ENCODE results near the gene SETBP1.
"Not testable (repeated sequence)": the region's sequence is repeated elsewhere in the genome, so short reads cannot be mapped to it uniquely, and the experiment has no call there.

SETBP1 gene

GRCh38 chr18:44792456-44793061 is 111.9 kb downstream of the SETBP1 start:
- no peak for DNase-seq (ENCODE audit: low spot score)

DNA sequence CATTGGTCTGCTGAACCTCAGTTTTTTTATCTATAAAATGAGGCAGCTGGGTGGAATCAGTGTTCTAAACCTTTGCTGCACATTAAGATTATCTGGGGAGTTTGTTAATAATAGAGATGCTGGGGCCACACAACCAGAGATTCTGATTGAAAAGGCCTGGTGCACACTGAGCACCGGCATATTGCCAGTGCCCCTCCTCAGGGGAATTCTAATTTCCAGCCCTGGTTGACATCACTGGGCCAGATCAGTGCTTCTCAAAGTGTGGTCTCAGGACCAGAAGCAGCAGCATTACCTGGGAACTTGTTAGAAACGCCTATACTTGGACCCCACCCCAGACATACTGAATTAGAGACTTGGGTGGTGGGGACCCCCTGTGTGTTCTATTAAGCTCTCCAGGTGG is 112.5 kb downstream of the SETBP1 start:
- no peak for DNase-seq (ENCODE audit: low spot score)

DNA sequence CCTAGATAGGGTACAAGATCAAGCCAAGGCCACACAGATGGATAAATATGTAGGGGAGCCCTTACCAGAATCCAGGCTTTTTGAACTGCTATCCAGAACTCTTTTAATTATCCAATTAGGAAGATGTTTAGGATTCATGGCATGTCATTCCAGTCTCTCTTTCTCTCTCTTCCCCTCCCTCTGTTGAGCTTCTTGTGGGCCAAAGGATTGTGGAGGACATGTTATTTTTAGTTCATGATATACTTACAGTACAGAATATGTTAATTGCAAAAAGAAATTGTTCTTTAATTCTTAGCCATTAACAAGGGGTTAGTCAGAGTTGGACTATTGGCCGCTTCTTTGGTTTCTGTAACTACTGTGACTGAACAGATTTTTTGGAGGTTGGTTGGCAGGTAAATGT is 113.0 kb downstream of the SETBP1 start:
- DNase-seq (ENCODE audit: low spot score): no peak

DNA sequence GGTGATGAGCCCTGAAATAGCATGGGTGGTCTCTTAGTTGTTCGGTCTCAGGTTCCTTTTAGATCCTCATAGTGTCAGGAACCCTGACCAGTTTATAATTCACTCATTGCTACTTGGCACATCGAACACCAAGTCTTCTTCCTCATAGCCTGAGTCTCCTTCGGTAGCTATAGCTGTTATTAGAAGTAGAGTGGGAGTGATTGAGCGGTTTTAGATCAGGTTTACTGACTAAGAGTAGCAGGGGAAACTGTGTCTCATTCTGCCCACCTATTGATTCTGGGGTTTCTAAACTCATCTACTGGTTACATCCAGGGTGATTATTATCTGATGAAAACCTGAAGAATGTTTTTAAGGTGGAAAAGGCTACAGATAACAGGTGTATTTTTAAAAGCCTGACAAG is 114.6 kb downstream of the SETBP1 start:
- no peak for DNase-seq (ENCODE audit: low spot score)

DNA sequence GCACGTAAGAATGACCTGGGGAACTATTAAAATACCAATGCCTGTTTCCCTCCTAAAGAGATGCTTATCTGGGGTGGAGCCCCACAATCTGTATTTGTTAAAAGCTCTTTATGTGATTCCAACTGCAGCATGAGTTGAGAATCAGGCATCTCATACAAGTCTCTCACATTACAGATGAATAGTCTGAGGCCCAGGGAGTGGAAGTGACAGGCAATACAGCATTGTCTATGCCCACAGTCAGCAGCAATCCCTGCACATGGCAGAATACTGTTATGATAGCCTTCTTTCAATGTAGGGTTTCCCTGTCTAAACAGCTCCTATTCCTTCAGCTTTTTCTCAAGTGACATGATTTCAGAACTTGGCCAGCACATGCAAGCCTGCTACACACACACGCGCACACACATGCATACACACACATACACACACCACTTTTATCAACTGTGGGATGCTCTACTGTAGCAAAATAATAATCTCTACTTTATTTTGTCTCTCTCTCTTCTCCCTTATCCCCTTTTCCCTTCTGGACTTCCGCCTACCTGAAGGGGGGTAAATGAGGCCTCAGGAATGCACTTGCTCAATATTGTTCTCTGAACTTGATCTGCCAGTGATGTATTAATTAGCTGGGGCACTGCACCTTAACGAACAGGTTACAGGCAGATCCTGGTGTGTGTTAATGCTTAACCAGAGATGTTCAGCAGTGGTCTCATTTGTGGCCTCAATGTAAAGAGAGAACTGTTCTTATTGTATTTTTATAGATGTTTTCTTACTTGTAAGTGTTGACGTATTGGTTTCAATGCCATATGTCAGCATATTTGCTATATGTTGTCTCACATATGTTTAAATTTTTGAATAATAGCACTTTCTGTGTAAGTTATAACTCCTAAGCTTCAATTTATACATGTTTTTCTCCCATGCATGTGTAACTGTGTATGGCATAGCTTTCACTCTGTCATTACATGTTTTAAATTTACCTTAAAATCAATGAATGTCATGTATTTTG is 116.0 kb downstream of the SETBP1 start:
- DNase-seq (ENCODE audit: low spot score): no peak

DNA sequence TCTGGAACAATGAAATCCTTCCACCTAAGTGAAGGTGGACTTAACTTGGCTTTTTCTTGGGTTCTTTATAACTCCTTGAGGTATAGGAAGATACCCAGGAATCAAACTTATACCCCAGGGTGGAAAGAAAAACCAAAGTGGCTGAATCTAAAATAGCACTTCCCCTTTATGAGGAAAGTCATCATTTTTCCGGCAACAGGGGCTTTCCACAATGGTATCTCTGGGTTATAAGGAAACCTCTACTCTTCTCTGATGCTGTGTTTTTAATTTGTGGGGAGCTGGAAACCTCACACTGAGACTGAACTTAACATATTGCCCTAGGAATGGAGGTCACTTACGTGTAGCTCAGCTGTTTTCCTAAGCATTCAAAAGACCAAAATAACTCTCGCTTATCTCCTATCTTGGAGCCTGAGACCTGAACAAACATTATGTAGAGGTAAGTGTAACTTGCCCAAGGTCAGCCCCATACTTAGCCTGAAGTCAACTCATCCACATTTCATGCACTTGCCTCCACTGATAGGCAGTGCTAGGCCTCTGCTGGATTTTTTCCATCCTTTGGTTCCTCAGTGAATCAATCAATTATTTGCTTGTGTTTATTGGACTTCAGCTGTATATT is 117.9 kb downstream of the SETBP1 start:
- DNase-seq (ENCODE audit: low spot score): no peak

DNA sequence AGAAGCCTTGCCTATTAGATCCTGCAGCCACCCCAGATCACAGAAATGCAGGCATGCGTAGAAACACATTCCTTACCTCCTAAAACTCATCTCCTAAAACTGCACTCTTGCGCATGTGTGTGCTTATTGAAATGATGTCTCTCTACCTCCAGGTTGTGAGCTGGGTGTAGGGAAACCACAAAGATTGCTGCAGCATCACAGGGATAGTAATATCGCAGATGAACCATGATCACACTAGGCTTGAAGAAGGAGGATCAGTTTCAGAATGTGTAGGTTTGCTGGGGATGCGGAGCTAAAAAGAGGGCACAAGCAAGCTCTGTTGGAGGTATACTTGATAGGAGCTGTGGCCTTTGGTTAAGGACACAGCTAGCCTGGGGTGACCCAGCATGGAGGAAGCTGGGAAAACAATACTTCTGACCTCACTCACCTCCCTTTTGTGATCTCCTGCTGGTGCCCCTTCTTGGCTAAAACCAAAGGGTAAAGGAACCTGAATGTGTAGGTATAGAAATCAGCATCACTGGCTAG is 118.8 kb downstream of the SETBP1 start:
- DNase-seq (ENCODE audit: low spot score): no peak

GRCh38 chr18:44799907-44800421 is 119.3 kb downstream of the SETBP1 start:
- no peak for DNase-seq (ENCODE audit: low spot score)

DNA sequence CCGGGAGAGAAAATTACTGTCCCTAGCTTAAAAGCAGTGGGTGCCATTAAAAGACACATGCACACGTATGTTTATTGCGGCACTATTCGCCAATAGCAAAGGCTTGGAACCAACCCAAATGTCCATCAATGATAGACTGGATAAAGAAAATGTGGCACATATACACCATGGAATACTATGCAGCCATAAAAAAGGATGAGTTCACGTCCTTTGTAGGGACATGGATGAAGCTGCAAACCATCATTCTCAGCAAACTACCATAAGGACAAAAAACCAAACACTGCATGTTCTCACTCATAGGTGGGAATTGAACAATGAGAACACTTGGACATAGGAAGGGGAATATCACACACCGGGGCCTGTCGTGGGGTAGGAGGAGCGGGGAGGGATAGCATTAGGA is 120.1 kb downstream of the SETBP1 start:
- DNase-seq (ENCODE audit: low spot score): not testable (repeated sequence)

GRCh38 chr18:44801781-44802180 is 121.1 kb downstream of the SETBP1 start:
- no peak for DNase-seq (ENCODE audit: low spot score)

DNA sequence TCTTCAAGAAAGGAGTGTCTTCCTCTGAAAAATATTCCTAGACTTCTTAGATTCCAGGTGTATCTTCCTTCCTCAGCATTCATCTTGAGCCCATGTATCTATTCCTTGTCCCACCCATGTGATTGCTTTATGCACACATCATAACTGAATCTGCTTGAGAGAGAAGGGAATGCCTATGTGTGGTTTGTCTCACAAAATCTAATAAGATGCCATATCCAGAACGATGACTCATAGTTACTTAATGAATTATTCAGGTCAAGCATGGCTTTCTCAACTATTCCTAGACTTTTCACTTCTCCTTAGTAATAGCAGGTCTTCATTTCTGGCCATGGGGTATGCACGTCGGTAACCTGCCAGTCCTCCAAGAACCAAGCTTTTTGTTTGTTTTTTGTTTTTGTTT is 121.8 kb downstream of the SETBP1 start:
- DNase-seq (ENCODE audit: low spot score): no peak

DNA sequence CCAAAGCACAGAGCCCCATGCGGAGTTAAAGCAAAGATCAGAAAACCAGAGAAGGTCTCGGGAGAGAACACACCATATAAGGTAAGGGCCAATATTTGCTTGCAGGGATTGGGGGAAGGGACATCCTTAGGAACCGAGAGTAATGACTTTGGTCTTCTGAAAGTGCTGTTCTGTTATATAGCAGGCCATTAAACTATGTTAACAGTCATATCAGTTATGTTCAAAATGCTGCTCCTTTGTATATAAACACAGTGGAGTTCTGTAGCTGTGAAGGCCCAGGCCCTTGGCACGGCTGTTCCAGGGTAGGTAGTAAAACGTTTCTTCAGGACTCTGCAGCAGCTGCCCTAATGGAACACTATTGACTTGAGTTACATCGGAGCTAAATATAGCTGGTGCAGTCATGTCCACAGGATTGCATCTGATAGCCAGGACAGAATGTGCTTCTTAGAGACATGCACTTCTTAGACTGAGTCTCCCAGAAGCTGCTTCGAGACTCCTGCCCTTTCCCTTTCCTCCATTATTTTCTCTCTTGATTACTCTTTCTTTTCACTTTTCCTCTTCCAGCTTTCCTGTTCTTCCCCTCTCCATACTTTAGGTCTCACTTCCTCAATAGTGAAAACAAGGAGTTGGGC is 122.4 kb downstream of the SETBP1 start:
- no peak for DNase-seq (ENCODE audit: low spot score)

GRCh38 chr18:44804033-44804432 is 123.3 kb downstream of the SETBP1 start:
- DNase-seq (ENCODE audit: low spot score): no peak

GRCh38 chr18:44805176-44805575 is 124.5 kb downstream of the SETBP1 start:
- DNase-seq (ENCODE audit: low spot score): no peak

- DNase-seq (ENCODE audit: low spot score): no peak
These were observed 125.0 kb downstream of the SETBP1 start for GRCh38 chr18:44805643-44806042.

DNA sequence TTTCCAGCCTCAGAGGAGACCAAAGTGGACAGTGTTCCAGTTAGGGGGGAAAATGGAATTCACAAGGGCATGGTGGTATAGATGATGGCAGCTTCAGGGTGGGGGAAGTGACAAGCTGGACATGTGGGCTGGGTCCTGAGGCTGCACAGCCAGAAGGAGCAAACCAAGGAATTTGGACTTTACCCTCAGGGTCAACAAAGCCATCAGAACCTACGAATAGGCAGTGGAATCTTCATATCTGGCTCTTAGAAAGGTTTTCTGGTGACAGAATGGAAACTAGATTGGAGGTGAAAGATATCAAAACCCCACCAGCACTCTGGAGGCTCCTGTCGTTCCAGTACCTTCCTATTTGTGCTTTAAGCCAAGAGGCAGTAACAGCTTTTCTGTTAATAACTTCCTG is 127.1 kb downstream of the SETBP1 start:
- no peak for DNase-seq (ENCODE audit: low spot score)

GRCh38 chr18:44811572-44812125 is 131.0 kb downstream of the SETBP1 start:
- DNase-seq (ENCODE audit: low spot score): no peak

DNA sequence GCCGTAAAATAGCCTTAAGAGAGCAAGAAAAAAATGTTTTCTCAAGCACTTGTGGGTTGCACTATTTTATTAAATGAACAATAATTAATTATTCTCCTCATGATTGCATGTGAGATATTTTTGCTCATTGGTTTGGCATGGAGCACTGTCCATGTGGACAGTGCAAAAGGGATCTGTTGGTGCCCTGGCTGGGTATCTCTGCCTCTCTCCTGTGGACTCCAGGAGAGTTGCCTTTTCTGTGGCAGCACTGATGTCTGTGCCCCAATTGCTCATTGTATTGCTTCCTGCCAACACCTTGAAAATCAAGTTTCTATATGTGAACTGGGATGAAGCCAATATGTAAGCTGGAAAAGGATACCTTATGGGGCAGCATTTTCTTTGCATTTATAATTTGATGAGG is 131.7 kb downstream of the SETBP1 start:
- no peak for DNase-seq (ENCODE audit: low spot score)

- DNase-seq (ENCODE audit: low spot score): no peak
These were observed 132.9 kb downstream of the SETBP1 start for GRCh38 chr18:44813586-44813985.

DNA sequence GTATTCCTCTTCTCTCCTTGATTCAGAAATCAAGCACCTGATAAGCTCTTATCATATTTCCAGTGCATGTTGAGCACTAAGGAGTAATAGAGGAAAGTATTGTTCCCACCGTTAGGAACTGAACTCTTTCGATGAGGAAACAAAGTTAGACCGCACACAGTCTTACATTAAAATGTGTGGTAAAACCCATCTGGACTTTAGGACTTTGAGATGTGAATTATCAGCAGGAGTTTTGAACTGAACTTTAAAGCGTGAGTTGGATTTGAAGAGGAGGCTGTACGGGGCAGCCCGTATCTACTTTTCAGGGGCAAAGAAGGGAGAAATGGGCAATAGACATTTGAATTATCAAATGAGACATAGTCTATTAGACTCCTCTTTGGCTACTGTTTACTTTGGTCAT is 134.4 kb downstream of the SETBP1 start:
- DNase-seq (ENCODE audit: low spot score): no peak

DNA sequence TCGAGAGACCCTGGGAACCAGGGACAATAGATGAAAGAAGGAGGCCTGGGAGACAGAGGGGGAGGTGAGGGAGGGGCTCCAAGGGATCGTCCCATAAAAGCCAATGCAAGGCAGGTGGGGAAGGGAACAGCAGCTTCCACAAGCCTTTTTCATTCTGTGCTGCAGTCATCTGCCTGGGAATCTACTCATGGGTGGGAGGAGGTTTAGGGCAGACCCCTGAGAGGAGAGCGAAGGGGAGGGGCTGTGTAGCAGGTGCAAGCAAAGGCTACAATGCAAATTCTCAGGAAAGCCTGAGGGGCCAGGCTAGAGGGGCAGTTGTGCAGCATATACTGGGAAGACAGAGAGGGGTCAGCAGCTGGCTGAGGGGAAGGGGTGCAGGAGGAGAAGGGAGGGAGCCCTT is 135.4 kb downstream of the SETBP1 start:
- no peak for DNase-seq (ENCODE audit: low spot score)

DNA sequence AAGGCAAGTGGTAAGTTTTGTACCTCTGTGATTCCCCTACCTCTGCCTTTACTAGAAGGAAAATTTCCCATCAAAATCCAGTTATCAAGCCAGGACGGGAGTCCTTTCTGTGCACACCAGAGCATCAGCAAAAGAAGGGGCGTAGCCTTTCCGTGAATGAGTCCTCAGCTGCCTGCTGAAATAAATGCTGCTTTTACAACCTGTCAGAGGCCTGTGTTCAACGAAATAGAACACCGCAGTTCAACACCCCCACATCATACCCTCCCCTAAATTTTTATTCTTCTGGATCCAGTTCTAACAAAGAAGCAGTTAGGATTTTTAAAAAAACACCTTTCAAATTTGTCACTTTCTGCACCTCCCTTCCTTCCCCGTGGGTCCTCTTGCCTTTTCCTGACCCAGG is 135.8 kb downstream of the SETBP1 start:
- no peak for DNase-seq (ENCODE audit: low spot score)
